ENCODE data around the gene GOLT1A.

DNA sequence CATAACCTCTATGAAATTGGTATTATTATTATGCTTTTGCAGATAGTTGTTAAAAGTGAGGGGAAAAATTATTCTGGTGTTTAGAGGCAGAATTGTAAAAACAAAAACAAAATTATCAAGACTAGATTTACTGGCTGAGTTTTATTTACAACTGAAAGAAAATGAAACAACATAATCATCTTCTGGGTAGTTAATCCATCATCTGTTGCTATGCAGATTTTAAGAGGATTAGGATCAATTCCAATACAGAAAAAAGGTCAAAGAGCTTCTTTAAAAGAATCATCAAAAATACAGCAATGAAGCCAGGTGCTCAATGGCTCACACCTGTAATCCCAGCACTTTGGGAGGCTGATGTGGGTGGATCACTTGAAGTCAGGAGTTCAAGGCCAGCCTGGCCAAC lies 8.3 kb downstream of the GOLT1A start:
- TF ChIP-seq, protein P1, sequence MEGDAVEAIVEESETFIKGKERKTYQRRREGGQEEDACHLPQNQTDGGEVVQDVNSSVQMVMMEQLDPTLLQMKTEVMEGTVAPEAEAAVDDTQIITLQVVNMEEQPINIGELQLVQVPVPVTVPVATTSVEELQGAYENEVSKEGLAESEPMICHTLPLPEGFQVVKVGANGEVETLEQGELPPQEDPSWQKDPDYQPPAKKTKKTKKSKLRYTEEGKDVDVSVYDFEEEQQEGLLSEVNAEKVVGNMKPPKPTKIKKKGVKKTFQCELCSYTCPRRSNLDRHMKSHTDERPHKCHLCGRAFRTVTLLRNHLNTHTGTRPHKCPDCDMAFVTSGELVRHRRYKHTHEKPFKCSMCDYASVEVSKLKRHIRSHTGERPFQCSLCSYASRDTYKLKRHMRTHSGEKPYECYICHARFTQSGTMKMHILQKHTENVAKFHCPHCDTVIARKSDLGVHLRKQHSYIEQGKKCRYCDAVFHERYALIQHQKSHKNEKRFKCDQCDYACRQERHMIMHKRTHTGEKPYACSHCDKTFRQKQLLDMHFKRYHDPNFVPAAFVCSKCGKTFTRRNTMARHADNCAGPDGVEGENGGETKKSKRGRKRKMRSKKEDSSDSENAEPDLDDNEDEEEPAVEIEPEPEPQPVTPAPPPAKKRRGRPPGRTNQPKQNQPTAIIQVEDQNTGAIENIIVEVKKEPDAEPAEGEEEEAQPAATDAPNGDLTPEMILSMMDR (IDR thresholded peaks at IDR 0.05; ENCODE audit: low read depth, low read length, missing input control): no peak
- TF ChIP-seq RXRA (IDR thresholded peaks at IDR 0.05): no peak
- TF ChIP-seq, protein P2, sequence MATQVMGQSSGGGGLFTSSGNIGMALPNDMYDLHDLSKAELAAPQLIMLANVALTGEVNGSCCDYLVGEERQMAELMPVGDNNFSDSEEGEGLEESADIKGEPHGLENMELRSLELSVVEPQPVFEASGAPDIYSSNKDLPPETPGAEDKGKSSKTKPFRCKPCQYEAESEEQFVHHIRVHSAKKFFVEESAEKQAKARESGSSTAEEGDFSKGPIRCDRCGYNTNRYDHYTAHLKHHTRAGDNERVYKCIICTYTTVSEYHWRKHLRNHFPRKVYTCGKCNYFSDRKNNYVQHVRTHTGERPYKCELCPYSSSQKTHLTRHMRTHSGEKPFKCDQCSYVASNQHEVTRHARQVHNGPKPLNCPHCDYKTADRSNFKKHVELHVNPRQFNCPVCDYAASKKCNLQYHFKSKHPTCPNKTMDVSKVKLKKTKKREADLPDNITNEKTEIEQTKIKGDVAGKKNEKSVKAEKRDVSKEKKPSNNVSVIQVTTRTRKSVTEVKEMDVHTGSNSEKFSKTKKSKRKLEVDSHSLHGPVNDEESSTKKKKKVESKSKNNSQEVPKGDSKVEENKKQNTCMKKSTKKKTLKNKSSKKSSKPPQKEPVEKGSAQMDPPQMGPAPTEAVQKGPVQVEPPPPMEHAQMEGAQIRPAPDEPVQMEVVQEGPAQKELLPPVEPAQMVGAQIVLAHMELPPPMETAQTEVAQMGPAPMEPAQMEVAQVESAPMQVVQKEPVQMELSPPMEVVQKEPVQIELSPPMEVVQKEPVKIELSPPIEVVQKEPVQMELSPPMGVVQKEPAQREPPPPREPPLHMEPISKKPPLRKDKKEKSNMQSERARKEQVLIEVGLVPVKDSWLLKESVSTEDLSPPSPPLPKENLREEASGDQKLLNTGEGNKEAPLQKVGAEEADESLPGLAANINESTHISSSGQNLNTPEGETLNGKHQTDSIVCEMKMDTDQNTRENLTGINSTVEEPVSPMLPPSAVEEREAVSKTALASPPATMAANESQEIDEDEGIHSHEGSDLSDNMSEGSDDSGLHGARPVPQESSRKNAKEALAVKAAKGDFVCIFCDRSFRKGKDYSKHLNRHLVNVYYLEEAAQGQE (IDR thresholded peaks at IDR 0.05): no peak
- TF ChIP-seq GABPA (IDR thresholded peaks at IDR 0.05 in 1 of 2, conservative IDR thresholded peaks at IDR 0.05 in 1 of 2): no peak
- no peak for TF ChIP-seq FOXA1 (IDR thresholded peaks at IDR 0.05)
- TF ChIP-seq, protein P3, sequence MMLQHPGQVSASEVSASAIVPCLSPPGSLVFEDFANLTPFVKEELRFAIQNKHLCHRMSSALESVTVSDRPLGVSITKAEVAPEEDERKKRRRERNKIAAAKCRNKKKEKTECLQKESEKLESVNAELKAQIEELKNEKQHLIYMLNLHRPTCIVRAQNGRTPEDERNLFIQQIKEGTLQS (IDR thresholded peaks at IDR 0.05): no peak
- TF ChIP-seq, protein P4, sequence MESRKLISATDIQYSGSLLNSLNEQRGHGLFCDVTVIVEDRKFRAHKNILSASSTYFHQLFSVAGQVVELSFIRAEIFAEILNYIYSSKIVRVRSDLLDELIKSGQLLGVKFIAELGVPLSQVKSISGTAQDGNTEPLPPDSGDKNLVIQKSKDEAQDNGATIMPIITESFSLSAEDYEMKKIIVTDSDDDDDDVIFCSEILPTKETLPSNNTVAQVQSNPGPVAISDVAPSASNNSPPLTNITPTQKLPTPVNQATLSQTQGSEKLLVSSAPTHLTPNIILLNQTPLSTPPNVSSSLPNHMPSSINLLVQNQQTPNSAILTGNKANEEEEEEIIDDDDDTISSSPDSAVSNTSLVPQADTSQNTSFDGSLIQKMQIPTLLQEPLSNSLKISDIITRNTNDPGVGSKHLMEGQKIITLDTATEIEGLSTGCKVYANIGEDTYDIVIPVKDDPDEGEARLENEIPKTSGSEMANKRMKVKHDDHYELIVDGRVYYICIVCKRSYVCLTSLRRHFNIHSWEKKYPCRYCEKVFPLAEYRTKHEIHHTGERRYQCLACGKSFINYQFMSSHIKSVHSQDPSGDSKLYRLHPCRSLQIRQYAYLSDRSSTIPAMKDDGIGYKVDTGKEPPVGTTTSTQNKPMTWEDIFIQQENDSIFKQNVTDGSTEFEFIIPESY (IDR thresholded peaks at IDR 0.05): no peak
- no peak for TF ChIP-seq RAD21 (IDR thresholded peaks at IDR 0.05)
